SHP77 (cell line): ENCODE measurements around the gene NUP214.
"Not testable (repeated sequence)": the region's sequence is repeated elsewhere in the genome, so short reads cannot be mapped to it uniquely, and the experiment has no call there.

Source experiments
- DNase-seq, 2 experiments: peaks; one replicate each; lab custom pipeline; 2025; lab: John Stamatoyannopoulos, UW

Gene NUP214

DNA sequence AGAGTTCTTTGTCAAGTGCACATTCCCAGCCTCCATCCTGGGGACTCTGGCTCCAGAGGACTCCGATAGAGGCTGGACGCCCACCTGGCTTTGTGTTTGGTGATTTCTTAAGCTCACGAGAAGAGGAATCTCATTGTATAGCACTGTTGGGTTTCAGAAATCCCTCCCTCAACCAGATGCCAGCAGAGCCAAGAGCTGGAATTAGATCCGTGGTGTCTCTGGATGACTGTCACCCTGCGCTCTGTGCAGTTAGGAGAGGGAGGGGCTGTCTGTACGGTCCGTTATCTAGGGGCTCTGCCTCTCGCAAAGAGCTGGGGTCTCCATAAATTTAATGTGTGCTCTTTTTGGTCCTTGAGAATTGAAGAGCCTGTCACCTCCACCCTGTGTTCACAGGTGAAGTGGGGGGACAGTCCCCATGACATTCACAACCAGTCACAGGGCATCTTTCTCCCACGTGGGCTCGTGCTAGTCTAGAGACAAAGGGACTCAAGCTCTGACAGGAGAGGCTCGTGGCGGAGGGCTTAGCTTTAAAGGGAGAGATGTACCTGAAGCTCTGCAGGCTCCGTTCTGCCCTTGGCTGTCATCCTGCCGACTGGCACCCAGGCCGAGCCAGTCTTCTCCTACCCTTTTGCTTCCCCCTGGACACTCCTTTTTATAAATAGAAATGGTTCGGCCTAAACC is 109.6 kb downstream of the NUP214 start:
- DNase-seq: no peak

DNA sequence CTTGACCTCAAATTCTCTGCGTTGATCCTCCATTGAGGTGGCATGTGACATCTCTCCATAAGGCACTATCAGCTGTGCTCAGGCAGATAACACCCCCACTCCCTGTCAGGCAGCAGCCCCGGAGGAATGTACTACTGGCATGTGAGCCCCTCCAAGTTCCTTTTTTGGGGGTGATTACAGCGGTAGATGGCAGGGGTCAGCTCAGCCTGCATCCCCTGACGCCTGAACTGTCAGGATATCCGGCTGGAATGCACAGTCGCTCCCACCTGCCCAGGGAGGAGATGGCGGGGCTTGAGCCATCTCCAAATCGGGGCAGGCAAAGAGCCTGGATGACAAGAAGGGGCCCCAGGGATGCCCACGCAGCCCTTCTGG is 110.1 kb downstream of the NUP214 start:
- DNase-seq: no peak

DNA sequence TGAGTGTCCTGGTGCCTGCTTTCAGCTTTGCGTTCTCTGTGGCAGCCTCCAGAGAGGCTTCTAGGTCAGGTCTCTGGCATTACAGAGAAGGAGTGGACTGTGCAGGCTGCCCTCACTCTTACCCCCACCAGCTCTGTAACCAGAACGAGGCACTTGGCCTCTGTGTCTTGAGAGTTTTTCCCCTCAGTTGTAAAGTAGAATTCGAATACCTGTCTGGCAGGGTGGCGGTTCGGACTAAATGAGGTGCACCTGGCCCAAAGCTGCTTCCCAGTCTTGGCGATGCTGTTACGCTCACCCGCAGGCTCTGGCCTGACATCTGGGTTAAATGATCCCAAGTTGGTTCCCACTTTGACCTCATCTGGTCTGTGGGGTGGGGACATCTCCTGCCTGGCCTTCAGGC is 110.8 kb downstream of the NUP214 start:
- DNase-seq: no peak

- DNase-seq: no peak
Measured at GRCh38 chr9:131236761-131237160, 111.4 kb downstream of the NUP214 start.

DNA sequence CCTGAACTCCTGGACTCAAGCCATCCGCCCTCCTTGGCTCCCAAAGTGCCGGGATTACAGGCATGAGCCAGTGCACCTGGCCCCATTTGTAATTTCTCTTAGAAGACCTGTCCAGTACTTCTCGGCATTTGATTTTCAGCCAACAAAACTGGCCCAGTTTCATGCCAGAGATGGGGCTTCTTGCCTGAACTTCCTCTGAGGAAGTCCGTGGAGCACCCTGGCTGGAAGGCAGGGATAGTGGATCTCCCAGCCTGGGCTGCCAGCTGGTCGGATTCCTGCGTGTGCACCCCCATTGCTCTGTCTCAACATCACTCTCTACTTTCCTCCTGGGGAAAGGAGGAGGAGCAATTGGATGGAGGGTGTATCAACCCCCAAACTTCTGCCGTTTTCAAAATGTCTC is 111.9 kb downstream of the NUP214 start:
- DNase-seq: no peak

- DNase-seq: peak; percentile 54 to 75
Measured at GRCh38 chr9:131237931-131238401, 112.6 kb downstream of the NUP214 start.

GRCh38 chr9:131238402-131239021 is 113.1 kb downstream of the NUP214 start:
- DNase-seq: peak in 1 of 2 experiments; percentile 38

DNA sequence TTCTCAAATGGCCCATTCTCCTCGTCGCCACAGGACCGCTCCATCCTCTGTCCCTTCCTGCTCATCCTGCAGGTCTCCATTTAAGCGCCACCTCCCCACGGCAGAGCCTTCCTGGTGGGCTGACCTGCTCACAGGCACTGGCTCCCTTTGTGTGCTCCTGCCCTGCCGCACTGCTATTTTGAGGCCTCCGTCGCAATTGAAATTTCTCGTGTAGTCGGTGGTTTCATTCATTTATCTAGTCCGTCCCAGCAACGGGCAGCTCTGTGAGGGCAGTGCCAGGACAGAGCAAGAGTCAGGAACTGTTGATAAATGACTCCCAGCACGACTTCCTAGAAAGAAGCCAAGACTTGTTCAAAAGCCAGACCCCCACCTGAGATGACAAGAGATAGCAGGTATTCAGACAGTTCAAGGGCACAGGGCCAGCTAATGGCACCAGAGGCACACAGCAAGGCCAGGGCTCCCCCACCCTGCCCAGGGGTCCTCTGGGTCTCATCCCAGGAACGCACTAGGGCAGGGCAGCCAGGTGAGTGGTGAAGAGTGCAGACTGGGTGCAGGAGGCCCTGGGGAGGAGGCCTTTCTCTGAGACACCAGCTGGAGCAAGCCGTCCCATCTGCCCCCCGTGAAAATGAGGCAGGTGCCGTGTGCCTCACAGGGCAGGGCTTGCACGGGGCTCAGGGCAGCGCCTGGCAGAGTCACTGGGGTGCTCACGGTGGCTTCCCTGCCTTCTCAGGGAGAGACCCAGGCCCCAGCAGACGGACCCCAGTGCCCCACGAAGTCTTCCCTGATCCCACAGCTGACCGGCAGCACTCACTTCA is 114.0 kb downstream of the NUP214 start:
- DNase-seq: peak in 1 of 2 experiments; percentile 5

- DNase-seq: no peak
Measured at GRCh38 chr9:131240047-131240921, 114.9 kb downstream of the NUP214 start.

GRCh38 chr9:131244331-131244730 is 118.9 kb downstream of the NUP214 start:
- not testable (repeated sequence) for DNase-seq

DNA sequence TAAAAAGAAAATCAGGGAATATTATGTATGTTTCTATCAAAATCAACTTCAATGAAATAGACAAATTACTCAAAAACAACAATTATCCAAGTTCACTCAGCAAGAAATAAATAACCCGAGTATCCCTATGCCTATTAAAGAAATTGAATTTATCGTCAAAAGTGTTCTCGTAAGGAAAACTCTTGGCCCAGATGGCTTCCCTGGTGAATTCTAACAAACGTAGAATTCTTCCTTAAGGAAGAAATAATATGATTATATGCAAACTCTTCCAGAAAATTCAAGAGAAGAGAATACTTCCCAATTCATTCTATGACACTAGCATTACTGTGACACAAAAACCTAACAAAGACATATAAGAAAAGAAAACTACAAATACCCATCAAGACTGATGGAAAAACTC is 121.2 kb downstream of the NUP214 start:
- no peak for DNase-seq

- no peak for DNase-seq
Measured at GRCh38 chr9:131252120-131252519, 126.7 kb downstream of the NUP214 start.

DNA sequence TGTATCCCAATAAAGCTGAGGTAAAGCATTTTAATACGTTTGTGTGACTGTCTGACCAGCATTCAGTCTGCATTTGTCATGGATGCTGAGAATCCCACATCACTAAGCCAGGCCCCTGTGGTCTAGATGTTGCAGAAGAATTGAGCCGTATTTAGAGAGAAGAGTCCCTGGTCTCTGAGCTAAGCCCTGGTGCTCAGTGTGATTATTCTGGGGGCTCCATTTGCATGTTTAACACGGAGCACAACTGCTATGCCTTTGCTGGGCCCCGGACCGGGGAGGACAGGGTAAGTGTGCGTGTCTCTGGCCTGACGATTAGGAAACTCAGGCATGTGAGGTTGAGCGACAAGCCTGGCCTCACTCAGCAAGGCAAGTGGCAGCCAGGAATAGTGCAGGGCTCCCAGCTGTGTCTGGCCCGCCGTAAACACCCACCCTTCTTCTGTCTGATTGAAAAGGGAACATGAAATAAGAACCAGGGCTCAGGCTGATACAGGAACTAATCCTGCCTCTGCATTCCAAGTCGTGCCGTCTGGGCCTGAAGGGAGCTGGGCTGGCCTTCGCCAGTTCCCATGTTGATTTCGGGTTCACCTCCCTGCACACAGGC is 128.6 kb downstream of the NUP214 start:
- no peak for DNase-seq

GRCh38 chr9:131254626-131255025 is 129.2 kb downstream of the NUP214 start:
- no peak for DNase-seq

DNA sequence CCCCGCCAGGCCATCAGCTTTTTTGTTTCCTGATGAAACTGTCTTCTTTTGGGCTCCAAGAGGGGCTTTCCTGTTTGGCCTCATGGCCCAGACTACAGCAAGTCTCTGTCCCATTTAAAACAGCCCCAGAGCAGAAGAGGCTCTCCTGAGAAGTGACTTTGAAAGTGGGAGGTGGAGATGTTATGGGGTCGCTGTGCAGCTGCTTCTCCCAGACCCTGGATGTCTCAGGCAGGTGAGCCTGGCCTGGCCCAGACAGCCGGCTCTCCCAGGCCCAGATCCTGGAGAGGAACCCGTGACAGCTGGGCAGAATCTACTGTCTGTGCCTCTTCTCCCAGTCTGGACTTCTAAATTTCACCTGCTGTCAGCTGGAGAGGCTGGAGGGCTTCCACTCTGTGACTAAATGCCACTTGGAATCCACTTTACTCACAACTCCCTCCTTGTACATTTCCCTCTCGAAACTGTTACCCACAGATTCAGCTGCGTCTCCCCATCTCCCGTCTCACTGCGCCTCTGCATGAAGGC is 130.4 kb downstream of the NUP214 start:
- DNase-seq: no peak

GRCh38 chr9:131257266-131258025 is 132.1 kb downstream of the NUP214 start:
- no peak for DNase-seq

DNA sequence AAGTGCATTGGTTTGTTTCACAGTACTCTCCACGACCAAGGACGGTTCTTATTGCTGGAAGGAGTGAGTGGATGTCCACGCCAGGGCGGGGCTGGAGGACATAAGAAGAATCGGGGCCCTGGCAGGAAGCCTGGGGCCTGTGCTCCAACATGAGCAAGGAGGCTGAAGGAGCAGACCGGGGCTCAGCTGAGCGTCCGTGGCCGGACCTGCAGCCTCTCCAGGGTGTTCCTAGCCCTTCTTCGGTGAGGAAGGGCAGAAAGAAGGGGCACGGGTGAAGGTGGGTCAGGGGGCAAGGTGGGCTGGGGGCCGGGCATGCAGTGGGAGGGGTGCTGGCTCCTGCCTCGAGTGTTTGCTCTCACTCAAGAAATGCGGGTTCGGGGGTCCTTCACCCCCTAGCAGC is 132.8 kb downstream of the NUP214 start:
- no peak for DNase-seq

DNA sequence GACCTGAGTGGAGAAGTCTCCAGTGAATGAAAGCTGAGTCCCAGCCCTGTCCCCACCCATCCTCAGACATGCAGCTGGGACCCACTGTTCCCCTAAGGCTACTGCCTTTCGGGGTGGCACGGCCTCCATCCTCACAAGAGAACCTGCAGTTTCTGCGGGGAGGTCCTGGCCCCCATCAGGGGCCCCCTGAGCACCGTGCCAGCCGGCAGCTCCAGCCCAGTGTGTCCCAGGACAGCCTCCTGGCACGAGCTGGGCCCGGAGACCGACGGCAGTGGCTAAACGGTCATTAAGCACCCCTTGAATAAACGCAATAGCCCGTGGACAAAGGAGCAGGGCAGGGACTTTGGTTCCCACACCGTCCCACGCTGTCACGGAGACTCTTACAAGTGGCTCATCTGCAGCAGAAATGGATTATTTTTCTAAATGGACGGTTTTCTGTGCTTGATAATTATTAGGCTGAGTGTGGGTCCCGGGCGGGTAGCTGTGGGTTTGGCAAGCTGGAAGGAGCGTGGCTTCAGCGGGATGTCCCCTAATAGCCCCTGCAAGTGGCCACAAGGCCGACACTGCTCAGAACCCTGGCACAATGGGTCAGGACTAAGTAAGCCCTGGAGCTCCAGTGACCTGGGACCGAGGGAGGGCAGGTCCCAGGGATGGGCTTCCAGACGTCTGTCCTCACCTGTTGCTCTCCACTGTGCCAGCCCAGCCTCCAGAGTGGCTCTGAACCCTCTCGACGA is 133.5 kb downstream of the NUP214 start:
- DNase-seq: no peak

DNA sequence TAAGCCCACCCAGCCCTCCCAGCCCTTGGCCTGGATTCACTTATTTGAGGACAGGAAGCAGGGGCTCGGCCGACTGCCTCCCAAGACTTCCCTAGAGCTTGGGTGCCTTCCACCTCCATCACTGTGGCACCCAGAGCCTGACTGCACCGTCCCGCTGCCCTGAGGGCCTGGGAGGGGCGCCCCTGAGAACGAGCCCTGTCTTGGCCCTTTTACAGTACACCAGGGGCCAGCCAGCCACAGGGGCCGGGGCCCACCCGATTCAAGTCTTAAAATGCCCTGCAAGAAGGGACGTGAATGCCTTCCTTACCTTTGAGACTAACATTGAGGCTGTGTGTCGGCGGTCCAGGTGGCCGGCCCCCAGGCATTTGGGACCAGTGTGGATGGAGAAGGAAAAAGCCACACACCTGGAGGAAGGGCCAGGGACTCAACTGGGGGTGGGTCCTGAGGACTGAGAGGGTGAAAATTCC is 134.1 kb downstream of the NUP214 start:
- DNase-seq: no peak
